ENCODE data around the gene CACNA2D3.

CACNA2D3 gene

DNA sequence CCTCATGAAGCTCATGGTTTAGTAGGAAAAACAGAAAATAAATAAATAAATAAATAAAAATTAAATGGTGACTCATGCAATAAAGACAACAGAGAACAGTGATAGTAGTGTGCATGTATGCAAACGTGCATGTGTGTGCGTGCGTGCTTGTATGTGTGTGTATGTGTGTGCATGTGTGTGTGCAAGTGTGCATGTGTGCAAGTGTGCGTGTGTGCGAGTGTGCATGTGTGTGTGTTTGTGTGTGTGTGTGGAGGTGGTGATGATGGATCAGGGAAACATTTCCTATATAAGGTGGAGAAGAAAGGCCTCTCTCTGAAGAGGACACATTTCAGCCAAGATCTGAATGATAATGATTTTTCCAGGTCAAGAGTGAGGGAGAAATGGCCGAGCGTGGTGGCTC, 47.2 kb downstream of the CACNA2D3 start:
- H3K27ac ChIP-seq (ENCODE audit: low read length) = no peak overlapping the region
- no peaks in the 10 kb centered on the region for H3K79me2 ChIP-seq (ENCODE audit: low read length)
- no peaks in the 10 kb centered on the region for H3K9me2 ChIP-seq (replicated peaks; ENCODE audit: insufficient read depth, low read length)
- no peaks in the 10 kb centered on the region for H3K27me3 ChIP-seq (replicated peaks; ENCODE audit: insufficient read depth, low read length)
- no peak overlapping the region for H3K9ac ChIP-seq (ENCODE audit: low read length)
- H4K20me1 ChIP-seq (ENCODE audit: insufficient read depth, low read length) = no peaks in the 10 kb centered on the region
- no peak for DNase-seq
- no peaks in the 10 kb centered on the region for H3K4me1 ChIP-seq (ENCODE audit: low read length)
- H3F3A ChIP-seq (ENCODE audit: insufficient read depth, low read length) = no peaks in the 10 kb centered on the region
- no peaks in the 10 kb centered on the region for H3K36me3 ChIP-seq (replicated peaks; ENCODE audit: insufficient read depth, low read length)
- no peak overlapping the region for H3K4me2 ChIP-seq (ENCODE audit: low read depth, low read length)
- no peaks in the 10 kb centered on the region for H3K9me3 ChIP-seq (replicated peaks; ENCODE audit: insufficient read depth, low read length)
- no peak overlapping the region for H2AFZ ChIP-seq (ENCODE audit: low read length)
- TF ChIP-seq EZH2phosphoT487 (IDR thresholded peaks at IDR 0.05; ENCODE audit: low read length) (no peak), EZH2 (optimal IDR thresholded peaks at IDR 0.05; ENCODE audit: low read depth, low read length) (no peak)
- TF ChIP-seq, protein P1, sequence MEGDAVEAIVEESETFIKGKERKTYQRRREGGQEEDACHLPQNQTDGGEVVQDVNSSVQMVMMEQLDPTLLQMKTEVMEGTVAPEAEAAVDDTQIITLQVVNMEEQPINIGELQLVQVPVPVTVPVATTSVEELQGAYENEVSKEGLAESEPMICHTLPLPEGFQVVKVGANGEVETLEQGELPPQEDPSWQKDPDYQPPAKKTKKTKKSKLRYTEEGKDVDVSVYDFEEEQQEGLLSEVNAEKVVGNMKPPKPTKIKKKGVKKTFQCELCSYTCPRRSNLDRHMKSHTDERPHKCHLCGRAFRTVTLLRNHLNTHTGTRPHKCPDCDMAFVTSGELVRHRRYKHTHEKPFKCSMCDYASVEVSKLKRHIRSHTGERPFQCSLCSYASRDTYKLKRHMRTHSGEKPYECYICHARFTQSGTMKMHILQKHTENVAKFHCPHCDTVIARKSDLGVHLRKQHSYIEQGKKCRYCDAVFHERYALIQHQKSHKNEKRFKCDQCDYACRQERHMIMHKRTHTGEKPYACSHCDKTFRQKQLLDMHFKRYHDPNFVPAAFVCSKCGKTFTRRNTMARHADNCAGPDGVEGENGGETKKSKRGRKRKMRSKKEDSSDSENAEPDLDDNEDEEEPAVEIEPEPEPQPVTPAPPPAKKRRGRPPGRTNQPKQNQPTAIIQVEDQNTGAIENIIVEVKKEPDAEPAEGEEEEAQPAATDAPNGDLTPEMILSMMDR (IDR thresholded peaks at IDR 0.05; ENCODE audit: low read length) = no peak
- no peak overlapping the region for H3K4me3 ChIP-seq (ENCODE audit: low read length)

DNA sequence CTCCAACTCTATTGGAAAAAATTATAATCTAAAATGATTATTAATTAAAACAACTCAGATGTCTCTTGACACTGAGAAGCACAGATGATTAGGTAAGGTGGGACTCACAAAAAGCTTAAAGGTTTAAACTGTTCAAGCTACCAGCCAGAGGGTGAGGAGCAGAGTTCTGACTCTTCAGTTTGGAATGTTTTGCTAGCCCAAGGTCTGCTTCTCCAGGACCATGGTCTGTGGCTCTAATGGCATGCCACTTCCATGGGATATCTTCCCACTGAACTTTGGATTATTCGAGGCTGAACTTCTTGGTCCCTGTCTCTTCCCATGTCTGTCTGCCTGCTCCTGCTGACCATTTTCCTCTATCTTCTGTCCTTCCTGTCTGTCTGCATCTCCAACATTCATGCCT, 49.2 kb downstream of the CACNA2D3 start:
- DNase-seq = no peak
- Histone ChIP-seq H3K4me3 (ENCODE audit: low read length) (no peak overlapping the region), H3K9me2 (replicated peaks; ENCODE audit: insufficient read depth, low read length) (no peaks in the 10 kb centered on the region), H2AFZ (ENCODE audit: low read length) (no peak overlapping the region), H3K79me2 (ENCODE audit: low read length) (no peaks in the 10 kb centered on the region), H3K9ac (ENCODE audit: low read length) (no peak overlapping the region), H3F3A (ENCODE audit: insufficient read depth, low read length) (no peaks in the 10 kb centered on the region), H3K27me3 (replicated peaks; ENCODE audit: insufficient read depth, low read length) (no peaks in the 10 kb centered on the region), H3K9me3 (replicated peaks; ENCODE audit: insufficient read depth, low read length) (no peaks in the 10 kb centered on the region), H4K20me1 (ENCODE audit: insufficient read depth, low read length) (no peaks in the 10 kb centered on the region), H3K27ac (ENCODE audit: low read length) (no peak overlapping the region), H3K4me2 (ENCODE audit: low read depth, low read length) (no peak overlapping the region), H3K4me1 (ENCODE audit: low read length) (no peaks in the 10 kb centered on the region), H3K36me3 (replicated peaks; ENCODE audit: insufficient read depth, low read length) (no peaks in the 10 kb centered on the region)
- TF ChIP-seq, protein P1 (IDR thresholded peaks at IDR 0.05; ENCODE audit: low read length) = no peak
- TF ChIP-seq EZH2phosphoT487 (IDR thresholded peaks at IDR 0.05; ENCODE audit: low read length) = no peak
- no peak for TF ChIP-seq EZH2 (optimal IDR thresholded peaks at IDR 0.05; ENCODE audit: low read depth, low read length)

DNA sequence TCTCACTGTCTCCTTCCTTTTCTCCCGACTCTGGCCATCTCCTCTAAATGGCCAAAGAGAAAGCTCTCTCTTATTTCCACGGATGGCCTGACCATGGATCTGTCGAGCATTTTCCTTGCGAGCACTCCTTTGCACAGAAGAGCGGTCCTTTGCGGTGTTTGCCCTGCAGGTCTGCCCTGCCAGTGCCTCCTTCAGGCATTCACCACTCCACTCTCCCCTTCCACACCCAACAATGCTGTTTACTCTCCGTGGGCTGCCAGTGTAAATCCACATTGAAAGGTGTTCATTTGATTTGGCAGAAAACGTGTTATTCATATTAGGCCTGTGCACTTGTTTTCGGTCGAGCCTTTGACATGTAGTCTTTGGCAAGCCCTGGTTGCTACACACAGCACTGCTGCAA, 49.6 kb downstream of the CACNA2D3 start:
- TF ChIP-seq EZH2phosphoT487 (IDR thresholded peaks at IDR 0.05; ENCODE audit: low read length) (no peak), EZH2 (optimal IDR thresholded peaks at IDR 0.05; ENCODE audit: low read depth, low read length) (no peak)
- TF ChIP-seq, protein P1 (IDR thresholded peaks at IDR 0.05; ENCODE audit: low read length) = no peak
- no peaks in the 10 kb centered on the region for H4K20me1 ChIP-seq (ENCODE audit: insufficient read depth, low read length)
- H3K4me3 ChIP-seq (ENCODE audit: low read length) = no peak overlapping the region
- H3K27ac ChIP-seq (ENCODE audit: low read length) = no peak overlapping the region
- H3K9me2 ChIP-seq (replicated peaks; ENCODE audit: insufficient read depth, low read length) = no peaks in the 10 kb centered on the region
- H3K9me3 ChIP-seq (replicated peaks; ENCODE audit: insufficient read depth, low read length) = no peaks in the 10 kb centered on the region
- H3K4me2 ChIP-seq (ENCODE audit: low read depth, low read length) = no peak overlapping the region
- H3K36me3 ChIP-seq (replicated peaks; ENCODE audit: insufficient read depth, low read length) = no peaks in the 10 kb centered on the region
- DNase-seq = no peak
- no peaks in the 10 kb centered on the region for H3F3A ChIP-seq (ENCODE audit: insufficient read depth, low read length)
- no peaks in the 10 kb centered on the region for H3K79me2 ChIP-seq (ENCODE audit: low read length)
- H2AFZ ChIP-seq (ENCODE audit: low read length) = no peak overlapping the region
- no peaks in the 10 kb centered on the region for H3K4me1 ChIP-seq (ENCODE audit: low read length)
- no peak overlapping the region for H3K9ac ChIP-seq (ENCODE audit: low read length)
- H3K27me3 ChIP-seq (replicated peaks; ENCODE audit: insufficient read depth, low read length) = no peaks in the 10 kb centered on the region
